CD4-positive, CD25-positive, alpha-beta regulatory T cell (primary cell): ENCODE data around the gene MRPL40. TPM values are rescaled to one million over a fixed set of nuclear protein-coding genes. Genes with fewer than 3 reads are reported as not detected.

Experiments
- ATAC-seq, 2 donors: fragments of 150-1000 bp; cut with Tn5 transposase; one replicate each; pipeline ENCODE4 v1.10.0; 2021; ENCODE audit warnings: low read depth in 2 of 2, moderate number of reproducible peaks in 2 of 2, moderate library complexity in 1 of 2
- DNase-seq, 3 donors: peaks; one replicate each; pipeline versions ENCODE4 v3.0.0 to v3.0.0-alpha.2; 2012 to 2022; ENCODE audit warnings: mixed read lengths in 1 of 3
- H3K27ac ChIP-seq: one replicate; pipeline ENCODE4 v1.7.0; 2013; ENCODE audit warnings: mild to moderate bottlenecking, low read length; ENCODE audit not compliant: insufficient read depth, poor library complexity, severe bottlenecking
- H3K27me3 ChIP-seq: one replicate; pipeline ENCODE4 v1.7.0; 2013; ENCODE audit warnings: low read length; ENCODE audit not compliant: control insufficient read depth, insufficient read depth
- H3K36me3 ChIP-seq: one replicate; pipeline ENCODE4 v1.7.0; 2013; ENCODE audit warnings: mild to moderate bottlenecking, low read length, moderate library complexity; ENCODE audit not compliant: control insufficient read depth, insufficient read depth
- H3K4me1 ChIP-seq: 2 replicates; pipeline ENCODE4 v1.7.0; 2013; ENCODE audit warnings: mild to moderate bottlenecking, low read length; ENCODE audit not compliant: insufficient read depth, control insufficient read depth, poor library complexity, severe bottlenecking
- H3K4me3 ChIP-seq: one replicate; pipeline ENCODE4 v1.7.0; 2013; ENCODE audit warnings: low read depth, mild to moderate bottlenecking, low read length, moderate library complexity
- H3K9me3 ChIP-seq, 2 experiments: 1 replicate in 1 of 2; 2 replicates in 1 of 2; pipeline ENCODE4 v1.7.0; 2013; ENCODE audit warnings: low read length in 2 of 2, mild to moderate bottlenecking in 1 of 2, moderate library complexity in 1 of 2; ENCODE audit not compliant: control insufficient read depth in 2 of 2
- H3K27ac Mint-ChIP-seq, 3 donors: one replicate each; pipeline ENCODE4 v1.8.0; 2020 to 2022; ENCODE audit warnings: mild to moderate bottlenecking in 3 of 3, mixed read lengths in 3 of 3, moderate library complexity in 2 of 3
- H3K27me3 Mint-ChIP-seq: one replicate; pipeline ENCODE4 v1.8.0; 2022; ENCODE audit warnings: mild to moderate bottlenecking, mixed read lengths
- H3K36me3 Mint-ChIP-seq: one replicate; pipeline ENCODE4 v1.8.0; 2020; ENCODE audit warnings: mixed read lengths
- H3K4me1 Mint-ChIP-seq, 4 donors: one replicate each; pipeline ENCODE4 v1.8.0; 2020 to 2022; ENCODE audit warnings: mixed read lengths in 4 of 4, mild to moderate bottlenecking in 1 of 4
- H3K4me3 Mint-ChIP-seq, 4 donors: one replicate each; pipeline ENCODE4 v1.8.0; 2020 to 2022; ENCODE audit warnings: mild to moderate bottlenecking in 4 of 4, mixed read lengths in 4 of 4, moderate library complexity in 3 of 4
- H3K9me3 Mint-ChIP-seq, 7 donors: one replicate each; pipeline ENCODE4 v1.8.0; 2020 to 2022; ENCODE audit warnings: mixed read lengths in 7 of 7, mild to moderate bottlenecking in 3 of 7, moderate library complexity in 2 of 7
- polyA plus RNA-seq, 4 donors: library from polyadenylated mRNA; unstranded; fragments of 300-500 nt; fragmentation: Illumina TruSeq; gene quantifications; one replicate each; pipeline ENCODE4 v1.2.3, GENCODE V29; 2021
- total RNA-seq: library from RNA; stranded (reverse); gene quantifications from one replicate; pipeline ENCODE4 v1.2.3, GENCODE V29; 2022

Gene MRPL40
- total and polyA plus RNA-seq, 5 donors from 2014 or later = 12.1 to 75.5 (median 60.5) TPM

DNA sequence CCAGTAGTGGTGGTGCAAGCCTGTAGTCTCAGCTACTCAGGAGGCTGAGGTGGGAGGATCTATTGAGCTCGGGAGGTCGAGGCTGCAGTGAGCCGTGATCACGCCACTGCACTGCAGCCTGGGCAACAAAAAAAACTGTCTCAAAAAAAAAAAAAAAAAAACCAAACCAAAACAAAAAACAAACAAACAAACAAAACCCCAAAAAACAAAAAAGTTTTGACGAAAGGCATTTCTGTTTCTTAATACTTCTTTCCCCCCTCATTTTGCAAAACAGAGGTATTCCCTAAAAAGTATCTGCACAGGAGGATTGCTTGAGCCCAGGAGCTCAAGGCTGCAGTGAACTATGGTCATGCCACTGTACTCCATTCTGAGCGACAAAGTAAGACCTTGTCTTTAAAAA, 12.0 kb upstream of the MRPL40 start:
- Mint-ChIP-seq H3K27ac (peak overlapping the region; percentile 88 to 95 (median 93)), H3K27me3 (no peaks in the 10 kb centered on the region), H3K9me3 (no peaks in the 10 kb centered on the region), H3K4me1 (peaks cover 19 to 86% (median 66%) of the 10 kb centered on the region in 4 donors), H3K36me3 (no peaks in the 10 kb centered on the region), H3K4me3 (peak overlapping the region; percentile 52 to 85 (median 77))
- H3K4me3 ChIP-seq = no peak overlapping the region
- H3K9me3 ChIP-seq = no peaks in the 10 kb centered on the region
- peaks cover 40% of the 10 kb centered on the region for H3K4me1 ChIP-seq
- no peak for DNase-seq
- ATAC-seq = no peak
- H3K36me3 ChIP-seq = peaks cover 5% of the 10 kb centered on the region
- H3K27ac ChIP-seq = peak overlapping the region; percentile 79
- no peaks in the 10 kb centered on the region for H3K27me3 ChIP-seq

DNA sequence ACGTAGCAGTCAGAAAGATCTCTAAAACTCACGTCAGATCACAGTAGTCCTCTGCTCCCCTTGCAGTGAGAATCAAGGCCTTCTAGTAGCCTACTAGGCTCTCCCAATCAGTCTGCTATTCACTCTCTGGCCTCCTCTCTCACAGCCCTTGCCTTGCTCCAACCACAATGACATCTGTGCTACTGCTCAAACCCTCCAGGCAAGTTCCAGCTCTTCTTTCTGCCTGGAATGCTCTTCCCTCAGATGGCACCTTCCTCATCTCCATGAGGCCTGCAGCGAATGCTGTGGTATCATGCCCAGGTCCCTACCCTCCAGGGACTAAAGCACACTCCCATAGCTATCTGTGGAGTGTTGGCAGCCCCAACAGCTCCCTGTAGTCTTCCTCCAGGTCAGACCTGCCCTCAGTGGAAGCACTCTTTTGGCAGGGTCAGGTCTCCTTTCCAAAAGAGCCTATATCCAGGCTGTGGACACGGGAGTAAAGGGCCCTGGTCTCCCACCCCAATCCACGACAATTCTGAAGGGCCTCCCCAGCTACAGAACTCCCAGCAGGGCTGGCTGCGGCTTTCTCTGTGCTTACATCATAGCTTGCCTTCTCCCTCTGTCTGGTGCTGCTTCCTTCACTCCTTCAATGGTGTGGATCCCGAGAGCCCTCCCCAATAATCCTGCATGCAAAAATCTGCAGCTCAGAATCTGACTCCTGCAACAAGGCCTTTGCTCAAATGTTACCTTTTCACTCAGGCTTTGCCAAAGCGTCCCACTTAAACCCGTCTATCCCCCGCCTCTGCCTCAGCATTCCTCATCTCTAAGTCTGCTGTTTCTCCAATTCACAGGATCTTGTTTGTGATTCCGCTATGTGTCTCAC, 9.7 kb upstream of the MRPL40 start:
- Histone ChIP-seq H3K4me1 (peaks cover 40% of the 10 kb centered on the region), H3K4me3 (no peak overlapping the region), H3K27me3 (no peaks in the 10 kb centered on the region), H3K27ac (no peak overlapping the region), H3K9me3 (no peaks in the 10 kb centered on the region), H3K36me3 (peaks cover 5% of the 10 kb centered on the region)
- ATAC-seq (no peak), DNase-seq (no peak)
- Mint-ChIP-seq H3K36me3 (no peaks in the 10 kb centered on the region), H3K27ac (peak overlapping the region; percentile 72 to 88 (median 78)), H3K4me3 (peak overlapping the region in 2 of 4 donors; percentile 24 to 71), H3K9me3 (no peaks in the 10 kb centered on the region), H3K4me1 (peaks cover 31 to 94% (median 72%) of the 10 kb centered on the region in 4 donors), H3K27me3 (no peaks in the 10 kb centered on the region)

DNA sequence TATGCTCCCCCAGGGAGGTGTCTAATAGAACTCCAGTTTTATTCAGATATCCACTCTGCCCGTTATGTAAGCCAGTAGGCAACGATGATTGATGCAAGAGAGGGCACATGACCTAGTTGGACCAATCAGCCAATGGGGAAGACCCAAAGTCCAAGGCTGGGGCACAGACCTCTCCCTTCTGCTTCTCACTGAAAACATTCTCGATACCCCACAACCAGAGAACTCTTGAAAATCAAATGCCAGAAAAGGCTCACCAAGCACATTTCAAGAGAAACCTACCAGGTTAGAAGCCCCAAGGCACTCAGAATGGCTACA, 8.2 kb upstream of the MRPL40 start:
- ATAC-seq = no peak
- Mint-ChIP-seq H3K27ac (peak overlapping the region in 1 of 3 donors; percentile 88), H3K9me3 (no peaks in the 10 kb centered on the region), H3K36me3 (no peaks in the 10 kb centered on the region), H3K27me3 (no peaks in the 10 kb centered on the region), H3K4me3 (no peak overlapping the region), H3K4me1 (peaks cover 27 to 93% (median 77%) of the 10 kb centered on the region in 4 donors)
- Histone ChIP-seq H3K36me3 (peaks cover 5% of the 10 kb centered on the region), H3K27me3 (no peaks in the 10 kb centered on the region), H3K4me1 (peaks cover 37% of the 10 kb centered on the region), H3K27ac (no peak overlapping the region), H3K9me3 (no peaks in the 10 kb centered on the region), H3K4me3 (no peak overlapping the region)
- no peak for DNase-seq

DNA sequence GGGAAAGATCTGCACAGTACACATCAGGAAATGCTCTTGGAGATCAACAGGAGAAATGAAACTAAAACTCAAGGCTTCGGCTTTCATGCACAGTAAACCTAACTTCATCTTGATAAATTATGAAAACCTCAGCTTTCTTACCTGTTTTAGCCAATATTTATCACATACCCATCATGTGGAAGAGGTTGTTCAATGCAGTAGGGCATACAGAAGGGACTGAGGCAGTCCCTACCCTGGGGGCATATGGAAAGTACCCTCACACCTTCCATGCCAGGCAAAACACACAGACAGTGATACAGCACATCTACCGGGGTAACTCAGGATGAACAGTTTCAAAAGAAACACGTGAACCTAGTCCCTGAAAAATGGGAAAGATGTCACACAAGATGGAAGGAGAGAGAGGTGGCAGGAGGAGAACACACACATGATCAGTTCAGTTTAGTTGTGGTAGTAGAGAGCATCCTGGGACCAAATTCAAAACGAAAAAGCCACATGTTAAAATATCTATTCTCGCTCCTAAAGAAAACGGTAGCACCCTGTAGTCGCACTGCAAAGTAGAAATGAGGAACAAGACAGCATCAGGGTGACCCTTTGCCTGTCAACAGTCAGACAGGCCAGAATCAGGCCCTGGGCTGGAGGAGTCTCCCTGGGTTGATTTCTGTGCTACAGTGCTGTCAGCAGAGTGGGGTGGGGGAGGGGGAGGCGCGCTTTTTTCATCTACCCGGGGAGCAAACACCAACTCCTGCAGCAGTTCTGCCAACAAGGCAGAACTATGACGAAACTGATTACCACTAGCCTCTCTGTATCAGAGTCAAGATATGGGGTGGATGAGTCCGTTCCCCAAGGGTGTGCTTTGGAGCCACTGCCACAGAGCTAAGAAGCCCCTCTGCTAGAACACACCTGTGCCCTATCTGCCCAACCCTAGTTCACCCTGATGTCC, 2.1 kb upstream of the MRPL40 start:
- Mint-ChIP-seq H3K4me3 (peak overlapping the region; percentile 89 to 97 (median 92)), H3K36me3 (no peaks in the 10 kb centered on the region), H3K4me1 (peaks cover 20 to 66% (median 54%) of the 10 kb centered on the region in 4 donors), H3K27me3 (no peaks in the 10 kb centered on the region), H3K27ac (peak overlapping the region; percentile 89 to 93 (median 91)), H3K9me3 (peaks cover 0 to 2% (median 0%) of the 10 kb centered on the region in 7 donors)
- DNase-seq (peak; percentile 16 to 74 (median 39)), ATAC-seq (no peak)
- H3K27ac ChIP-seq = peak overlapping the region; percentile 65
- peaks cover 2% of the 10 kb centered on the region for H3K36me3 ChIP-seq
- no peaks in the 10 kb centered on the region for H3K27me3 ChIP-seq
- peaks cover 23% of the 10 kb centered on the region for H3K4me1 ChIP-seq
- no peaks in the 10 kb centered on the region for H3K9me3 ChIP-seq
- peak overlapping the region; percentile 87 for H3K4me3 ChIP-seq

DNA sequence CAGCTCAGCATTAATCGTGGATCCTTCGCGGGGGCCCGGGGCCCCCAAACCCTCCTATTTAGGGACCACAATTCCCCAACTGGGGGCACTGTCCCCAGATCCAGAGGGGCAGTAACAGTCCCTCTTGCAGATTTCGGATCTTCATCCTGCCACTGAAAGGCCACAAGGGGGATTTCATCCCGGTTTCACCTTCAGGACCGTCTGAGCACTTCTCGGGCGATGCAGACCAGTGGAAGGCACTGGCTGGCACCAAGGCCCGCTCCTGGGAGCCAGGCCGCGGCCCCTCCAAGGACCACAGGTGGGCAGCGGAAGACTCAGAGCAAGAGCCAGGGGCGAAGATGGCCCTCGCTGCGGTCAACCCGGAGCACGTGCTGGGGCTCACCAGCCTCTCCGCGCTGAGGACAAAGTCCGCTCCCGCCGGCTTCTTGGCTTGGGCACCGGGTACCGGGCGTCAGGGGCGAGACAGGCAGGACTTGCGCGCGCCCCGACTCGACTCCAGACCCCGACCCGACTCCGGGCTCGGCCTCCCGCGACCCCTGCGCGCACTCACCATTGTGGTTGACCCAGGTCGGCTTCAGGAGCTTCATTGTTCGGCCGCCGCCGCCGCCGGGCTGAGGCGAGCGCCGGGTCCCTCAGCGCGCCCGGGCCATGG, 1.3 kb upstream of the MRPL40 start:
- ATAC-seq = no peak
- Histone ChIP-seq H3K27ac (peak overlapping the region; percentile 65), H3K4me1 (peaks cover 23% of the 10 kb centered on the region), H3K36me3 (peaks cover 6% of the 10 kb centered on the region), H3K9me3 (no peaks in the 10 kb centered on the region), H3K4me3 (peak overlapping the region; percentile 87), H3K27me3 (no peaks in the 10 kb centered on the region)
- Mint-ChIP-seq H3K27ac (peak overlapping the region; percentile 89 to 93 (median 91)), H3K9me3 (peaks cover 0 to 2% (median 0%) of the 10 kb centered on the region in 7 donors), H3K27me3 (no peaks in the 10 kb centered on the region), H3K36me3 (no peaks in the 10 kb centered on the region), H3K4me1 (peaks cover 20 to 61% (median 54%) of the 10 kb centered on the region in 4 donors), H3K4me3 (peak overlapping the region; percentile 89 to 97 (median 92))
- DNase-seq = peak in 2 of 3 donors; percentile 10 to 34

GRCh38 chr22:19431649-19432132, 654 bp upstream of the MRPL40 start, which contains the start of gene HIRA:
HIRA (minus strand) TSS chr22:19431733; CDS start chr22:19431476, 257 bp downstream.
- Mint-ChIP-seq H3K4me3 (peak within 1 kb of the TSS; percentile 92 to 99 (median 98)), H3K27ac (peak within 1 kb of the TSS; percentile 89 to 94 (median 94)), H3K27me3 (no peaks in the 10 kb centered on the region), H3K36me3 (peaks cover 2% of the 10 kb centered on the region), H3K9me3 (peaks cover 0 to 2% (median 0%) of the 10 kb centered on the region in 7 donors), H3K4me1 (peaks cover 15 to 56% (median 47%) of the 10 kb centered on the region in 4 donors)
- Histone ChIP-seq H3K4me1 (peaks cover 23% of the 10 kb centered on the region), H3K9me3 (no peaks in the 10 kb centered on the region), H3K27me3 (no peaks in the 10 kb centered on the region), H3K27ac (peak within 1 kb of the TSS; percentile 89), H3K4me3 (peak within 1 kb of the TSS; percentile 87), H3K36me3 (peaks cover 6% of the 10 kb centered on the region)
- peak; percentile 63 to 64 for ATAC-seq
- peak; percentile 78 to 89 (median 88) for DNase-seq

DNA sequence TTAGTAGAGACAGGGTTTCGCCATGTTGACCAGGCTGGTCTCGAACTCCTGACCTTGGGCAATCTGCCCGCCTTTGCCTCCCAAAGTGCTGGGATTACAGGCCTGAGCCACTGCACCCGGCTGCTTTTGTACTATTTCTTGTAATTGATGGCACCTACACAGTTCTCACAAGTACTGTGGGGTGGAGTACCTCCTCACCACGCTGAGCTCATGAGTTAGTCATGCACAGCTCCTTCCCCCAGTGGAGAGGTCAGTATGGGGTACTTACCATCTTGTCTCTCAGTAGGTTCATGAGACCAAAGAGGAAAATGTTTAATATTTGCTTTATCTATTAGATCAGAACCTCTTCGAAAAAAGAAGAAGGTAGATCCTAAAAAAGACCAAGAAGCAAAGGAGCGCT, 2.1 kb downstream of the MRPL40 start:
- peaks cover 0 to 2% (median 0%) of the 10 kb centered on the region in 7 donors for H3K9me3 Mint-ChIP-seq
- H3K36me3 Mint-ChIP-seq = peaks cover 8% of the 10 kb centered on the region
- H3K27me3 Mint-ChIP-seq = no peaks in the 10 kb centered on the region
- peaks cover 17% of the 10 kb centered on the region for H3K4me1 ChIP-seq
- peaks cover 6 to 33% (median 32%) of the 10 kb centered on the region in 4 donors for H3K4me1 Mint-ChIP-seq
- H3K9me3 ChIP-seq = no peaks in the 10 kb centered on the region
- H3K27ac Mint-ChIP-seq = peak overlapping the region in 2 of 3 donors; percentile 52 to 67
- DNase-seq (no peak), ATAC-seq (no peak)
- peak overlapping the region; percentile 62 to 99 (median 87) for H3K4me3 Mint-ChIP-seq
- peaks cover 11% of the 10 kb centered on the region for H3K36me3 ChIP-seq
- no peak overlapping the region for H3K27ac ChIP-seq
- H3K27me3 ChIP-seq = no peaks in the 10 kb centered on the region
- no peak overlapping the region for H3K4me3 ChIP-seq
